IMR-90 (cell line): ENCODE measurements around the gene COPS9. TPM values are rescaled to one million over a fixed set of nuclear protein-coding genes. Genes with fewer than 3 reads are reported as not detected.
A peak's percentile ranks its signal among the peaks of the same experiment; 100 is the strongest.

Experiments used
- ATAC-seq: fragments of 200-7000 bp; cut with Tn5 transposase; 2 replicates; pipeline ENCODE4 v1.9.1; 2020; ENCODE audit warnings: low read depth, mild to moderate bottlenecking, moderate library complexity
- BruUV-seq: library from RNA; stranded (reverse); fragments of 400-500 nt; replicated peaks from 2 replicates; lab custom pipeline; 2021; lab: Mats Ljungman, UMichigan
- CTCF ChIA-PET: fragments of 300-600 bp; formaldehyde crosslinking; extraction: SDS; loops from one replicate; lab custom pipeline; 2021; ENCODE audit warnings: antibody characterized with exemption; lab: Yijun Ruan, JAX
- POLR2A ChIA-PET: fragments of 300-600 bp; sonication (Branson Sonifier 250); formaldehyde crosslinking; loops from one replicate; lab custom pipeline; 2022; ENCODE audit warnings: antibody characterized with exemption; ENCODE audit not compliant: unreplicated experiment; lab: Charles Lee
- DNase-seq: peaks from one replicate; pipeline ENCODE4 v3.0.0; 2013
- H2AFZ ChIP-seq: replicated peaks from 2 replicates; pipeline ENCODE3; 2013; ENCODE audit warnings: low read length, mild to moderate bottlenecking; ENCODE audit not compliant: poor library complexity
- H2AK5ac ChIP-seq: 2 replicates; pipeline ENCODE4 v1.6.1; 2013; ENCODE audit warnings: low read depth, low read length, inconsistent platforms
- H2AK9ac ChIP-seq: replicated peaks from 2 replicates; pipeline ENCODE3; 2013; ENCODE audit warnings: mild to moderate bottlenecking, low read depth, low read length, moderate library complexity; ENCODE audit not compliant: poor library complexity
- H2BK120ac ChIP-seq: 2 replicates; pipeline ENCODE4 v1.6.1; 2013; ENCODE audit warnings: low read depth, low read length, inconsistent platforms
- H2BK15ac ChIP-seq: 3 replicates; pipeline ENCODE4 v1.6.1; 2013; ENCODE audit warnings: low read depth, low read length, inconsistent platforms
- H2BK20ac ChIP-seq: 2 replicates; pipeline ENCODE4 v1.6.1; 2013; ENCODE audit warnings: low read depth, mild to moderate bottlenecking, inconsistent platforms, low read length, moderate library complexity
- H2BK5ac ChIP-seq: 2 replicates; pipeline ENCODE4 v1.6.1; 2013; ENCODE audit warnings: mild to moderate bottlenecking, low read depth, low read length, inconsistent platforms; ENCODE audit not compliant: poor library complexity, severe bottlenecking
- H3K14ac ChIP-seq: replicated peaks from 2 replicates; pipeline ENCODE4 v1.6.1; 2013; ENCODE audit warnings: low read depth, low read length, inconsistent platforms
- H3K18ac ChIP-seq: 2 replicates; pipeline ENCODE4 v1.6.1; 2013; ENCODE audit warnings: low read depth, low read length, control low read depth
- H3K23ac ChIP-seq: 2 replicates; pipeline ENCODE4 v1.6.1; 2013; ENCODE audit warnings: low read depth, low read length, inconsistent platforms
- H3K27ac ChIP-seq: 2 replicates; pipeline ENCODE4 v1.5.1; 2013; ENCODE audit warnings: mild to moderate bottlenecking, control low read depth, low read length; ENCODE audit not compliant: insufficient read depth
- H3K27me3 ChIP-seq: 2 replicates; pipeline ENCODE4 v1.6.1; 2013; ENCODE audit warnings: low read length; ENCODE audit not compliant: control insufficient read depth, insufficient read depth
- H3K36me3 ChIP-seq: 2 replicates; pipeline ENCODE4 v1.6.1; 2013; ENCODE audit warnings: low read length, mixed read lengths; ENCODE audit not compliant: control insufficient read depth, insufficient read depth
- H3K4ac ChIP-seq: 2 replicates; pipeline ENCODE4 v1.6.1; 2013; ENCODE audit warnings: low read depth, low read length, inconsistent platforms
- H3K4me1 ChIP-seq: 2 replicates; pipeline ENCODE4 v1.6.1; 2013; ENCODE audit warnings: low read length, mixed read lengths; ENCODE audit not compliant: control insufficient read depth, insufficient read depth
- H3K4me2 ChIP-seq: 2 replicates; pipeline ENCODE4 v1.6.1; 2013; ENCODE audit warnings: low read depth, mild to moderate bottlenecking, control low read depth, low read length, moderate library complexity
- H3K4me3 ChIP-seq: 2 replicates; pipeline ENCODE4 v1.5.1; 2013; ENCODE audit warnings: low read depth, mild to moderate bottlenecking, control low read depth, low read length, moderate library complexity; ENCODE audit not compliant: insufficient read depth
- H3K56ac ChIP-seq: 2 replicates; pipeline ENCODE4 v1.6.1; 2013; ENCODE audit warnings: low read length, inconsistent platforms; ENCODE audit not compliant: insufficient read depth; ENCODE audit errors: extremely low read depth
- H3K79me1 ChIP-seq, 2 experiments: 2 replicates each; pipeline ENCODE4 v1.6.1; 2013; ENCODE audit warnings: low read length in 2 of 2, inconsistent platforms in 1 of 2, low read depth in 1 of 2
- H3K9ac ChIP-seq: 2 replicates; pipeline ENCODE4 v1.6.1; 2013; ENCODE audit warnings: low read depth, low read length, control low read depth
- H3K9me1 ChIP-seq: 2 replicates; pipeline ENCODE4 v1.6.1; 2013; ENCODE audit warnings: low read length, inconsistent platforms; ENCODE audit not compliant: insufficient read depth
- H3K9me3 ChIP-seq: 2 replicates; pipeline ENCODE4 v1.6.1; 2013; ENCODE audit warnings: low read length; ENCODE audit not compliant: control insufficient read depth, insufficient read depth
- H4K20me1 ChIP-seq: 2 replicates; pipeline ENCODE4 v1.6.1; 2013; ENCODE audit warnings: low read length, inconsistent platforms; ENCODE audit not compliant: insufficient read depth
- H4K5ac ChIP-seq: 2 replicates; pipeline ENCODE4 v1.6.1; 2013; ENCODE audit warnings: mild to moderate bottlenecking, low read depth, low read length, control low read depth
- H4K8ac ChIP-seq, 2 experiments: 2 replicates each; pipeline ENCODE4 v1.6.1; 2013; ENCODE audit warnings: low read depth in 2 of 2, low read length in 2 of 2, control low read depth in 1 of 2, inconsistent platforms in 1 of 2
- H4K91ac ChIP-seq: 2 replicates; pipeline ENCODE4 v1.6.1; 2013; ENCODE audit warnings: low read depth, low read length, inconsistent platforms; ENCODE audit not compliant: insufficient read depth
- CEBPB ChIP-seq: IDR thresholded peaks from 2 replicates; pipeline ENCODE4 v1.6.1; 2012; ENCODE audit warnings: low read depth, low read length, improper control_type of control experiment
- MAZ ChIP-seq: IDR thresholded peaks from 2 replicates; pipeline ENCODE4 v1.6.1; 2012; ENCODE audit warnings: low read depth, mild to moderate bottlenecking, low read length, improper control_type of control experiment, moderate library complexity, borderline replicate concordance
- WGBS, 2 experiments: methylation state at CpG; one replicate each; pipeline versions ENCODE4 v1.1.5 to v1.1.7; 2013; ENCODE audit warnings: missing lambda C conversion rate in 2 of 2; ENCODE audit not compliant: insufficient read length in 1 of 2; ENCODE audit errors: extremely low coverage in 2 of 2; 5-methylcytosine and 5-hydroxymethylcytosine counted together
- dilution Hi-C: fragments of 300-500 bp; cut with HindIII; formaldehyde crosslinking; loops from one replicate; pipeline ENCODE4 v1.14.3; 2018; ENCODE audit warnings: low sequenced_read_pairs; ENCODE audit not compliant: unreplicated experiment
- in situ Hi-C: fragments of 300-500 bp; cut with MboI; formaldehyde crosslinking; loops from 3 replicates; pipeline ENCODE4 v1.14.3; 2019; ENCODE audit warnings: low sequenced_read_pairs, inconsistent platforms, mixed read lengths
- intact Hi-C: fragments of 100-400 bp; cut with micrococcal nuclease; formaldehyde crosslinking; loops from 2 replicates; pipeline ENCODE4 v1.10.0; 2022
- polyA plus RNA-seq, 3 experiments: library from polyadenylated mRNA; depleted of rRNA; stranded (reverse); fragments of >200 nt; gene quantifications; 2 replicates each; pipeline ENCODE4 v1.2.3, GENCODE V29; 2012; ENCODE audit warnings: low replicate concordance in 1 of 3
- total RNA-seq: library from RNA; depleted of rRNA; stranded (reverse); fragments of >200 nt; gene quantifications from 2 replicates; pipeline ENCODE4 v1.2.3, GENCODE V29; 2012
- TF ChIP-seq, protein P1 (sequence below): conservative IDR thresholded peaks from 2 replicates; pipeline ENCODE4 v1.5.1; 2012; ENCODE audit warnings: mild to moderate bottlenecking, low read depth, low read length, improper control_type of control experiment

Gene COPS9
- total and polyA plus RNA-seq, 2 of the 4 experiments (the other 2 are of a cell fraction): 85.9 to 309 TPM

DNA sequence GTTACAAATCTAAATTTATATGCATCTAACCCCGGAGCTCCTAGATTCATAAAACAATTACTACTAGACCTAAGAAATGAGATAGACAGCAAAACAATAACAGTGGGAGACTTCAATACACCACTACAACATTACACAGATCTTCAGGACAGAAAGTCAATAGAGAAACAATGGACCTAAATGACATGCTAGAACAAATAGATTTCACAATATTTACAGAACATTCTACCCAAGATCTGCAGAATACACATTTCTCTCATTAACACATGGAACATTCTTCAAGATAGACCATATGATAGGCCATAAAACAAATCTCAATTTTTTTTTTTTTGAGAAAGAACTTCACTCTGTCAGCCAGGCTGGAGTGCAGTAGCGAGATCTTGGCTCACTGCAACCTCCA, 37.8 kb downstream of the COPS9 start:
- no peak overlapping the region for H3K23ac ChIP-seq
- no peak for ATAC-seq
- dilution Hi-C loops (no loop called here), in situ Hi-C loops (no loop called here), intact Hi-C loops (no loop called here)
- ChIA-PET CTCF (no interaction called here), POLR2A (no interaction called here)
- no peak overlapping the region for H3K56ac ChIP-seq
- no peaks in the 10 kb centered on the region for H3K9me1 ChIP-seq
- no peaks in the 10 kb centered on the region for H3K79me1 ChIP-seq
- no peaks in the 10 kb centered on the region for H3K9me3 ChIP-seq
- DNase-seq: no peak
- H3K4me3 ChIP-seq: no peak overlapping the region
- H3K4me1 ChIP-seq: no peaks in the 10 kb centered on the region
- no peak overlapping the region for H3K4me2 ChIP-seq
- H3K27ac ChIP-seq: no peak overlapping the region
- H2BK20ac ChIP-seq: no peak overlapping the region
- H2BK120ac ChIP-seq: no peak overlapping the region
- H4K20me1 ChIP-seq: no peaks in the 10 kb centered on the region
- H4K91ac ChIP-seq: no peak overlapping the region
- no peak overlapping the region for H2BK5ac ChIP-seq
- H3K14ac ChIP-seq: no peak overlapping the region
- BruUV-seq: no TSS peak
- no peak overlapping the region for H4K8ac ChIP-seq
- no peak overlapping the region for H2BK15ac ChIP-seq
- TF ChIP-seq CEBPB (0 out of 2 replicates have a peak, but pooled peaks have one; percentile 3), MAZ (no peak)
- TF ChIP-seq, protein P1, sequence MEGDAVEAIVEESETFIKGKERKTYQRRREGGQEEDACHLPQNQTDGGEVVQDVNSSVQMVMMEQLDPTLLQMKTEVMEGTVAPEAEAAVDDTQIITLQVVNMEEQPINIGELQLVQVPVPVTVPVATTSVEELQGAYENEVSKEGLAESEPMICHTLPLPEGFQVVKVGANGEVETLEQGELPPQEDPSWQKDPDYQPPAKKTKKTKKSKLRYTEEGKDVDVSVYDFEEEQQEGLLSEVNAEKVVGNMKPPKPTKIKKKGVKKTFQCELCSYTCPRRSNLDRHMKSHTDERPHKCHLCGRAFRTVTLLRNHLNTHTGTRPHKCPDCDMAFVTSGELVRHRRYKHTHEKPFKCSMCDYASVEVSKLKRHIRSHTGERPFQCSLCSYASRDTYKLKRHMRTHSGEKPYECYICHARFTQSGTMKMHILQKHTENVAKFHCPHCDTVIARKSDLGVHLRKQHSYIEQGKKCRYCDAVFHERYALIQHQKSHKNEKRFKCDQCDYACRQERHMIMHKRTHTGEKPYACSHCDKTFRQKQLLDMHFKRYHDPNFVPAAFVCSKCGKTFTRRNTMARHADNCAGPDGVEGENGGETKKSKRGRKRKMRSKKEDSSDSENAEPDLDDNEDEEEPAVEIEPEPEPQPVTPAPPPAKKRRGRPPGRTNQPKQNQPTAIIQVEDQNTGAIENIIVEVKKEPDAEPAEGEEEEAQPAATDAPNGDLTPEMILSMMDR: no peak
- H4K5ac ChIP-seq: no peak overlapping the region
- no peaks in the 10 kb centered on the region for H3K36me3 ChIP-seq
- no peak overlapping the region for H3K9ac ChIP-seq
- H3K18ac ChIP-seq: no peak overlapping the region
- H2AK5ac ChIP-seq: no peak overlapping the region
- H3K4ac ChIP-seq: no peak overlapping the region
- no peak overlapping the region for H2AK9ac ChIP-seq
- no peak overlapping the region for H2AFZ ChIP-seq
- no CpG with 5 or more reads among the region's 2 CpGs for WGBS, 2 experiments
- peaks cover 22% of the 10 kb centered on the region for H3K27me3 ChIP-seq
